ENCODE data around the gene DICER1.

DNA sequence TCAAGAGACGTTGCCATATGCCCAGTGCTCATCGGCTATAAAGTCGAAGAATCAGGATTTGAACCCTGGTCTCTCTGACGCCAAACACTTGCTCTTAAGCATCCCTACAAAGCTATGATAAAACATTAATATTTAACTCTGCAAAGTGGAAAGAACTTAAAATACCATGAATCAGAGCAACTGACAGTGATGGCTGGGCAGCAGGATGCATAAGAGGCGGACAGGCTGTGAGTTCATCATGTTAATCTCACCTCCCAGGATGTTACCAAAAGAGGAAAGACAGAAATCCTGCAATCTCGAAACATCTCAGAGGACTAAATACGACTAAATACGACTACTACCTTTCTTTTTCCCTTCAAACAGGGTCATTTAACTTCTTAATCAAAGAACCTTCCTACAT lies 5.8 kb downstream of the DICER1 start:
- TF ChIP-seq, protein P1, sequence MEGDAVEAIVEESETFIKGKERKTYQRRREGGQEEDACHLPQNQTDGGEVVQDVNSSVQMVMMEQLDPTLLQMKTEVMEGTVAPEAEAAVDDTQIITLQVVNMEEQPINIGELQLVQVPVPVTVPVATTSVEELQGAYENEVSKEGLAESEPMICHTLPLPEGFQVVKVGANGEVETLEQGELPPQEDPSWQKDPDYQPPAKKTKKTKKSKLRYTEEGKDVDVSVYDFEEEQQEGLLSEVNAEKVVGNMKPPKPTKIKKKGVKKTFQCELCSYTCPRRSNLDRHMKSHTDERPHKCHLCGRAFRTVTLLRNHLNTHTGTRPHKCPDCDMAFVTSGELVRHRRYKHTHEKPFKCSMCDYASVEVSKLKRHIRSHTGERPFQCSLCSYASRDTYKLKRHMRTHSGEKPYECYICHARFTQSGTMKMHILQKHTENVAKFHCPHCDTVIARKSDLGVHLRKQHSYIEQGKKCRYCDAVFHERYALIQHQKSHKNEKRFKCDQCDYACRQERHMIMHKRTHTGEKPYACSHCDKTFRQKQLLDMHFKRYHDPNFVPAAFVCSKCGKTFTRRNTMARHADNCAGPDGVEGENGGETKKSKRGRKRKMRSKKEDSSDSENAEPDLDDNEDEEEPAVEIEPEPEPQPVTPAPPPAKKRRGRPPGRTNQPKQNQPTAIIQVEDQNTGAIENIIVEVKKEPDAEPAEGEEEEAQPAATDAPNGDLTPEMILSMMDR (IDR thresholded peaks at IDR 0.05; ENCODE audit: low read depth, low read length): no peak
- TF ChIP-seq EZH2phosphoT487 (IDR thresholded peaks at IDR 0.05; ENCODE audit: low read depth): no peak
